ENCODE measurements around the gene LUZP2.
"Not testable (repeated sequence)": the region's sequence is repeated elsewhere in the genome, so short reads cannot be mapped to it uniquely, and the experiment has no call there.

The LUZP2 gene

GRCh38 chr11:24932110-24933000 is 435.5 kb downstream of the LUZP2 start:
- no peak for DNase-seq

- DNase-seq = no peak
Measured at GRCh38 chr11:24934733-24935439, 438.0 kb downstream of the LUZP2 start.

GRCh38 chr11:24944891-24945290 is 448.0 kb downstream of the LUZP2 start:
- DNase-seq = no peak

GRCh38 chr11:24949406-24949805 is 452.6 kb downstream of the LUZP2 start:
- DNase-seq = no peak

- no peak for DNase-seq
Measured at GRCh38 chr11:24963852-24964251, 467.0 kb downstream of the LUZP2 start.

GRCh38 chr11:24965748-24966147 is 468.9 kb downstream of the LUZP2 start:
- no peak for DNase-seq

GRCh38 chr11:24993903-24994302 is 497.1 kb downstream of the LUZP2 start:
- DNase-seq = not testable (repeated sequence)

GRCh38 chr11:24999929-25000328 is 503.1 kb downstream of the LUZP2 start:
- DNase-seq = not testable (repeated sequence)

GRCh38 chr11:25037431-25037830 is 540.6 kb downstream of the LUZP2 start:
- DNase-seq = no peak

- no peak for DNase-seq
Measured at GRCh38 chr11:25038131-25038530, 541.3 kb downstream of the LUZP2 start.

GRCh38 chr11:25039165-25039564 is 542.3 kb downstream of the LUZP2 start:
- DNase-seq = no peak

- DNase-seq = no peak
Measured at GRCh38 chr11:25048632-25049031, 551.8 kb downstream of the LUZP2 start.

- no peak for DNase-seq
Measured at GRCh38 chr11:25052844-25053243, 556.0 kb downstream of the LUZP2 start.

- DNase-seq = no peak
Measured at GRCh38 chr11:25057861-25058260, 561.0 kb downstream of the LUZP2 start.

- DNase-seq = no peak
Measured at GRCh38 chr11:25065746-25066145, 568.9 kb downstream of the LUZP2 start.

GRCh38 chr11:25066706-25067105 is 569.9 kb downstream of the LUZP2 start:
- no peak for DNase-seq

- no peak for DNase-seq
Measured at GRCh38 chr11:25068451-25068850, 571.6 kb downstream of the LUZP2 start.

- no peak for DNase-seq
Measured at GRCh38 chr11:25094085-25094802, 597.4 kb downstream of the LUZP2 start.

- DNase-seq = no peak
Measured at GRCh38 chr11:25119416-25119815, 622.6 kb downstream of the LUZP2 start.

All from activated naive CD4-positive, alpha-beta T cell treated with anti-CD3 and anti-CD28 coated beads, Interleukin-2, amount 50 U/mL, for 16 hours (primary cell).